DND-41 (cell line): ENCODE measurements around the gene TMEM154.

Experiments
- ATAC-seq: fragments of 200-7000 bp; cut with Tn5 transposase; 3 replicates; pipeline ENCODE4 v1.9.1; 2021; ENCODE audit warnings: low read depth; ENCODE audit not compliant: insufficient read depth
- DNase-seq: peaks from one replicate; pipeline ENCODE4 v3.0.0-alpha.2; 2020
- H2AFZ ChIP-seq: 2 replicates; pipeline ENCODE4 v1.6.0; 2012; ENCODE audit warnings: low read depth, low read length
- H3K27ac ChIP-seq: 2 replicates; pipeline ENCODE4 v1.5.1; 2012; ENCODE audit warnings: low read length, inconsistent platforms
- H3K27me3 ChIP-seq: fragments of 200-600 bp; sonication (generic); 2 replicates; pipeline ENCODE4 v1.6.0; 2012; ENCODE audit warnings: low read length, mild to moderate bottlenecking, inconsistent platforms; ENCODE audit not compliant: insufficient read depth, poor library complexity
- H3K36me3 ChIP-seq: 2 replicates; pipeline ENCODE4 v1.5.1; 2012; ENCODE audit warnings: low read length, inconsistent platforms; ENCODE audit not compliant: insufficient read depth
- H3K4me1 ChIP-seq: 2 replicates; pipeline ENCODE4 v1.5.1; 2012; ENCODE audit warnings: mild to moderate bottlenecking, low read length; ENCODE audit not compliant: insufficient read depth
- H3K4me2 ChIP-seq: 2 replicates; pipeline ENCODE4 v1.6.0; 2012; ENCODE audit warnings: mild to moderate bottlenecking, moderate library complexity, low read length, inconsistent platforms; ENCODE audit not compliant: insufficient read depth
- H3K4me3 ChIP-seq, 2 experiments: fragments of 200-600 bp in 1 of 2; shearing (Covaris generic) in 1 of 2; 2 replicates each; pipeline ENCODE4 v1.5.1; 2012 to 2016; ENCODE audit warnings: inconsistent platforms in 2 of 2, low read length in 2 of 2, mild to moderate bottlenecking in 2 of 2, low read depth in 1 of 2, moderate library complexity in 1 of 2
- H3K79me2 ChIP-seq: 2 replicates; pipeline ENCODE4 v1.6.0; 2012; ENCODE audit warnings: low read length, inconsistent platforms; ENCODE audit not compliant: insufficient read depth
- H3K9ac ChIP-seq: 2 replicates; pipeline ENCODE4 v1.6.0; 2012; ENCODE audit warnings: low read depth, mild to moderate bottlenecking, inconsistent platforms, low read length, moderate library complexity
- H3K9me3 ChIP-seq: 2 replicates; pipeline ENCODE4 v1.5.1; 2012; ENCODE audit warnings: low read length, moderate library complexity, mild to moderate bottlenecking, inconsistent platforms; ENCODE audit not compliant: insufficient read depth, severe bottlenecking
- H4K20me1 ChIP-seq: 2 replicates; pipeline ENCODE4 v1.6.0; 2012; ENCODE audit warnings: low read length; ENCODE audit not compliant: insufficient read depth
- CTCF ChIP-seq: IDR thresholded peaks from 2 replicates; pipeline ENCODE4 v1.5.1; 2012; ENCODE audit warnings: borderline replicate concordance, low read length, moderate library complexity, mild to moderate bottlenecking; ENCODE audit not compliant: poor library complexity, severe bottlenecking; ENCODE audit errors: extremely low read depth
- EZH2 ChIP-seq: IDR thresholded peaks from 3 replicates; pipeline ENCODE4 v1.6.1; 2012; ENCODE audit warnings: borderline replicate concordance, low read depth, mild to moderate bottlenecking, moderate library complexity, low read length, inconsistent platforms; ENCODE audit not compliant: severe bottlenecking

Gene TMEM154

GRCh38 chr4:152719801-152720556 is 40.2 kb upstream of the TMEM154 start:
- Histone ChIP-seq H3K9ac (no peak overlapping the region), H3K4me1 (no peaks in the 10 kb centered on the region), H4K20me1 (no peaks in the 10 kb centered on the region), H3K27me3 (no peaks in the 10 kb centered on the region), H2AFZ (no peak overlapping the region), H3K79me2 (no peaks in the 10 kb centered on the region), H3K36me3 (no peaks in the 10 kb centered on the region), H3K27ac (no peak overlapping the region), H3K4me3 (no peak overlapping the region), H3K4me2 (no peak overlapping the region), H3K9me3 (no peaks in the 10 kb centered on the region)
- ATAC-seq (no peak), DNase-seq (no peak)
- TF ChIP-seq EZH2 (no peak), CTCF (no peak)

DNA sequence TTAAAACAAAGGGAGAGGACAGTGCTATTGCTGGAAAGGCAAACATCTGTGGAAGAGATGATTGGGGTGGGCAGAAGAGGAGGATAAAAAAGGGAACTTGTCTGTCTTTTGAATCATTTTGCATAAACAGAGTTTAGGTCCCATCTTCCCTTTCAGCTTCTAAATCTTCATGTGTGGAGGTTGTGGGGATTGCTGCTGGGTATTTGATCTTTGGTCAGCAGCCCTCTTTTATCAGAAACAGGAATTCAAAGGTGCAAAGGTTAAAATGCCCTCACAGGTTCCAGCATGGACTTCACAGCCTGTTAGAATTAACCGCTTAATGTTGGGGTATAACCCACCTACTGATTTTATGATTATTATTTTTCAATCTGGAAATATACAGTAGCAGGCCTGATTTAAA is 39.5 kb upstream of the TMEM154 start:
- Histone ChIP-seq H3K27ac (no peak overlapping the region), H3K4me1 (no peaks in the 10 kb centered on the region), H3K79me2 (no peaks in the 10 kb centered on the region), H2AFZ (no peak overlapping the region), H3K36me3 (no peaks in the 10 kb centered on the region), H3K27me3 (no peaks in the 10 kb centered on the region), H3K9me3 (no peaks in the 10 kb centered on the region), H3K9ac (no peak overlapping the region), H3K4me3 (no peak overlapping the region), H3K4me2 (no peak overlapping the region), H4K20me1 (no peaks in the 10 kb centered on the region)
- ATAC-seq, result no peak
- TF ChIP-seq EZH2 (no peak), CTCF (no peak)
- no peak for DNase-seq

DNA sequence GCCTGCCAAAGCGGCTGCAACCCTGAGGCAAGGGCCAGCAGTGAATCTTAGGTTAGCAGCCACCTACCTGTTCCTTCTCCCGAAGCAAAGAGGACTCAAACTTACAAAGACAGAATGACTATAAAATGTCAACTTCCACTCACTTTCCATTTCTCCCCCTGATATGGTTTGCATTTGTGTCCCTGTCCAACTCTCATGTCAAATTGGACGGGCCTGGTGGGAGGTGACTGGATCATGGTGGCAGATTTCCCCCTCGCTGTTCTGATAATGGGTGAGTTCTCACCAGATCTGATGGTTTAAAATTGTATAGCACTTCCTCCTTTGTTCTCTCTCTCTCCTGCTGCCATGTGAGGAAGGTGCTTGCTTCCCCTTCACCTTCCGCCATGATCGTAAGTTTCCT is 35.3 kb upstream of the TMEM154 start:
- Histone ChIP-seq H3K27me3 (no peaks in the 10 kb centered on the region), H2AFZ (no peak overlapping the region), H3K27ac (no peak overlapping the region), H3K4me1 (no peaks in the 10 kb centered on the region), H3K4me2 (no peak overlapping the region), H3K9me3 (no peaks in the 10 kb centered on the region), H3K9ac (no peak overlapping the region), H3K4me3 (no peak overlapping the region), H4K20me1 (no peaks in the 10 kb centered on the region), H3K36me3 (no peaks in the 10 kb centered on the region), H3K79me2 (no peaks in the 10 kb centered on the region)
- DNase-seq, result no peak
- TF ChIP-seq CTCF, result no peak
- no peak for TF ChIP-seq EZH2
- no peak for ATAC-seq
